HG03025 (cell line): ENCODE measurements around the gene OR52E2.
"Not testable (repeated sequence)": the region's sequence is repeated elsewhere in the genome, so short reads cannot be mapped to it uniquely, and the experiment has no call there.

Source experiments
- ATAC-seq: cut with Tn5 transposase; IDR thresholded peaks from one replicate; pipeline ENCODE4 v1.9.1; 2021; ENCODE audit warnings: mild to moderate bottlenecking, moderate library complexity; ENCODE audit not compliant: unreplicated experiment, low FRiP score

Gene OR52E2

GRCh38 chr11:5059391-5059790 is at the start of gene OR52E2:
TSS of gene OR52E2 (minus strand) at chr11:5059627. CDS start at chr11:5059627, 0 bp downstream.
- ATAC-seq, result no peak

- no peak for ATAC-seq
These were observed 47.9 kb upstream of the OR52E2 start for GRCh38 chr11:5107285-5107684.

- ATAC-seq, result no peak
These were observed 43.6 kb upstream of the OR52E2 start for GRCh38 chr11:5103066-5103465.

- no peak for ATAC-seq
These were observed 42.8 kb upstream of the OR52E2 start for GRCh38 chr11:5102246-5102645.

GRCh38 chr11:5096011-5096410 is 36.6 kb upstream of the OR52E2 start:
- no peak for ATAC-seq

- ATAC-seq, result no peak
These were observed 33.6 kb upstream of the OR52E2 start for GRCh38 chr11:5092821-5093585.

GRCh38 chr11:5090668-5091067 is 31.2 kb upstream of the OR52E2 start:
- no peak for ATAC-seq

- no peak for ATAC-seq
These were observed 29.1 kb upstream of the OR52E2 start for GRCh38 chr11:5088556-5088955.

GRCh38 chr11:5083602-5084001 is 24.2 kb upstream of the OR52E2 start:
- no peak for ATAC-seq

GRCh38 chr11:5081405-5081804 is 22.0 kb upstream of the OR52E2 start:
- ATAC-seq, result no peak

- ATAC-seq, result no peak
These were observed 12.4 kb upstream of the OR52E2 start for GRCh38 chr11:5071799-5072198.

- ATAC-seq, result no peak
These were observed 9.8 kb upstream of the OR52E2 start, which contains the start of gene OR52E1 for GRCh38 chr11:5069272-5069671. TSS of gene OR52E1 (plus strand) at chr11:5069572.

- ATAC-seq, result no peak
These were observed 5.6 kb upstream of the OR52E2 start for GRCh38 chr11:5065027-5065426.

- not testable (repeated sequence) for ATAC-seq
These were observed 748 bp downstream of the OR52E2 start for GRCh38 chr11:5058679-5059078.

GRCh38 chr11:5046754-5047330 is 12.6 kb downstream of the OR52E2 start:
- ATAC-seq, result no peak

- no peak for ATAC-seq
These were observed 13.2 kb downstream of the OR52E2 start, which contains the start of gene OR52J3 for GRCh38 chr11:5046226-5046625. TSS of gene OR52J3 (plus strand) at chr11:5046526. CDS start at chr11:5046526, 0 bp downstream.

GRCh38 chr11:5043380-5043779 is 16.0 kb downstream of the OR52E2 start:
- ATAC-seq, result no peak

- ATAC-seq, result no peak
These were observed 17.3 kb downstream of the OR52E2 start for GRCh38 chr11:5042091-5042490.

GRCh38 chr11:5040876-5041275 is 18.6 kb downstream of the OR52E2 start:
- ATAC-seq, result no peak

GRCh38 chr11:5038341-5038740 is 21.1 kb downstream of the OR52E2 start:
- no peak for ATAC-seq

GRCh38 chr11:5037926-5038325 is 21.5 kb downstream of the OR52E2 start:
- no peak for ATAC-seq

GRCh38 chr11:5036669-5037068 is 22.8 kb downstream of the OR52E2 start:
- ATAC-seq, result no peak
